ENCODE results near the gene TMEM217. TPM values are rescaled to one million over a fixed set of nuclear protein-coding genes. Genes with fewer than 3 reads are reported as not detected.
"Not testable (repeated sequence)": the region's sequence is repeated elsewhere in the genome, so short reads cannot be mapped to it uniquely, and the experiment has no call there.

TMEM217 gene
- 1.7 and 2.2 TPM in 2 replicates for polyA plus RNA-seq (2013)

GRCh38 chr6:37257634-37258404 is at the start of gene TMEM217, which contains the start of gene TBC1D22B:
TSS of gene TMEM217 (minus strand) at chr6:37258144. CDS start at chr6:37219030, 39,114 bp downstream.
TSS of gene TBC1D22B (plus strand) at chr6:37257772. CDS start at chr6:37257918, 146 bp downstream.
- peak within 1 kb of the TSS; percentile 84 for H3K18ac ChIP-seq (ENCODE audit: low read length)
- H3K27ac ChIP-seq (ENCODE audit: low read depth, low read length) = peak within 1 kb of the TSS; percentile 54
- H3K9ac ChIP-seq (ENCODE audit: low read length) = peak within 1 kb of the TSS; percentile 92
- H3K14ac ChIP-seq (ENCODE audit: low read length) = peak within 1 kb of the TSS; percentile 94
- no peak within 1 kb of the TSS for H3K23ac ChIP-seq (ENCODE audit: low read length)
- peak within 1 kb of the TSS; percentile 87 for H4K12ac ChIP-seq (ENCODE audit: low read depth, low read length)
- H3K36me3 ChIP-seq (ENCODE audit: control insufficient read depth in 1 of 2, insufficient read depth in 2 of 2, low read length in 2 of 2) = no peaks in the 10 kb centered on the region
- peak; percentile 98 to 99 for DNase-seq
- H3K4me3 ChIP-seq (ENCODE audit: low read depth, low read length) = peak within 1 kb of the TSS; percentile 93
- peaks cover 3% of the 10 kb centered on the region for H3K79me2 ChIP-seq (ENCODE audit: control insufficient read depth, insufficient read depth, low read length, poor library complexity)
- H2BK12ac ChIP-seq (ENCODE audit: low read length) = peak within 1 kb of the TSS; percentile 7
- peak within 1 kb of the TSS; percentile 65 for H2BK120ac ChIP-seq (ENCODE audit: insufficient read depth, low read length, poor library complexity)
- H3K4me1 ChIP-seq (ENCODE audit: control insufficient read depth in 1 of 2, insufficient read depth in 2 of 2, low read length in 2 of 2) = no peaks in the 10 kb centered on the region
- peak within 1 kb of the TSS; percentile 90 for H3K4ac ChIP-seq (ENCODE audit: low read depth, low read length)
- H2BK5ac ChIP-seq (ENCODE audit: low read depth, low read length, poor library complexity) = peak within 1 kb of the TSS; percentile 62
- peaks cover 7% of the 10 kb centered on the region for H3K79me1 ChIP-seq (ENCODE audit: low read length)
- H2AK5ac ChIP-seq (ENCODE audit: low read length) = no peak within 1 kb of the TSS
- peak within 1 kb of the TSS; percentile 68 for H3K4me2 ChIP-seq (ENCODE audit: low read length)
- peak within 1 kb of the TSS; percentile 96 for H2AFZ ChIP-seq (ENCODE audit: insufficient read depth, low read length, poor library complexity)
- no peaks in the 10 kb centered on the region for H3K9me3 ChIP-seq (ENCODE audit: insufficient read depth, low read depth, low read length)
- no CpG with 5 or more reads among the region's 45 CpGs for WGBS (ENCODE audit: extremely low coverage, insufficient coverage, insufficient read length)
- H4K91ac ChIP-seq (ENCODE audit: low read depth, low read length) = peak within 1 kb of the TSS; percentile 89
- peak within 1 kb of the TSS; percentile 98 for H4K8ac ChIP-seq (ENCODE audit: low read depth, low read length)
- no peaks in the 10 kb centered on the region for H3K27me3 ChIP-seq (ENCODE audit: insufficient read depth, low read length)

GRCh38 chr6:37307484-37307883 is 49.5 kb upstream of the TMEM217 start:
- DNase-seq = peak in 1 of 2 donors; percentile 15
- H4K8ac ChIP-seq (ENCODE audit: low read depth, low read length); H3K23ac ChIP-seq (ENCODE audit: low read length); H3K4me3 ChIP-seq (ENCODE audit: low read depth, low read length); H2AFZ ChIP-seq (ENCODE audit: insufficient read depth, low read length, poor library complexity); H3K79me2 ChIP-seq (ENCODE audit: control insufficient read depth, insufficient read depth, low read length, poor library complexity); H3K18ac ChIP-seq (ENCODE audit: low read length); H3K4me2 ChIP-seq (ENCODE audit: low read length); H3K27ac ChIP-seq (ENCODE audit: low read depth, low read length); H3K9ac ChIP-seq (ENCODE audit: low read length); H2BK5ac ChIP-seq (ENCODE audit: low read depth, low read length, poor library complexity); H4K12ac ChIP-seq (ENCODE audit: low read depth, low read length); H3K79me1 ChIP-seq (ENCODE audit: low read length); H3K9me3 ChIP-seq (ENCODE audit: insufficient read depth, low read depth, low read length); H2BK12ac ChIP-seq (ENCODE audit: low read length); H2AK5ac ChIP-seq (ENCODE audit: low read length); H3K27me3 ChIP-seq (ENCODE audit: insufficient read depth, low read length); H3K4ac ChIP-seq (ENCODE audit: low read depth, low read length); H4K91ac ChIP-seq (ENCODE audit: low read depth, low read length); H2BK120ac ChIP-seq (ENCODE audit: insufficient read depth, low read length, poor library complexity); H3K14ac ChIP-seq (ENCODE audit: low read length): not testable (repeated sequence)
- H3K4me1 ChIP-seq (ENCODE audit: control insufficient read depth in 1 of 2, insufficient read depth in 2 of 2, low read length in 2 of 2) = peaks cover 10 to 17% of the 10 kb centered on the region in 2 experiments
- peaks cover 2 to 10% of the 10 kb centered on the region in 2 experiments for H3K36me3 ChIP-seq (ENCODE audit: control insufficient read depth in 1 of 2, insufficient read depth in 2 of 2, low read length in 2 of 2)
- no CpG with 5 or more reads among the region's 10 CpGs for WGBS (ENCODE audit: extremely low coverage, insufficient coverage, insufficient read length)

GRCh38 chr6:37306624-37307222 is 48.8 kb upstream of the TMEM217 start:
- no peak for DNase-seq
- Histone ChIP-seq H3K79me1 (ENCODE audit: low read length) (no peaks in the 10 kb centered on the region), H3K4me3 (ENCODE audit: low read depth, low read length) (no peak overlapping the region), H2BK12ac (ENCODE audit: low read length) (no peak overlapping the region), H3K4me2 (ENCODE audit: low read length) (no peak overlapping the region), H3K27ac (ENCODE audit: low read depth, low read length) (no peak overlapping the region), H3K27me3 (ENCODE audit: insufficient read depth, low read length) (no peaks in the 10 kb centered on the region), H3K14ac (ENCODE audit: low read length) (no peak overlapping the region), H2BK120ac (ENCODE audit: insufficient read depth, low read length, poor library complexity) (no peak overlapping the region), H2AK5ac (ENCODE audit: low read length) (no peak overlapping the region), H3K23ac (ENCODE audit: low read length) (no peak overlapping the region), H3K79me2 (ENCODE audit: control insufficient read depth, insufficient read depth, low read length, poor library complexity) (no peaks in the 10 kb centered on the region), H3K9ac (ENCODE audit: low read length) (no peak overlapping the region), H3K4me1 (ENCODE audit: control insufficient read depth in 1 of 2, insufficient read depth in 2 of 2, low read length in 2 of 2) (peaks cover 10 to 15% of the 10 kb centered on the region in 2 experiments), H3K4ac (ENCODE audit: low read depth, low read length) (no peak overlapping the region), H4K8ac (ENCODE audit: low read depth, low read length) (no peak overlapping the region), H2BK5ac (ENCODE audit: low read depth, low read length, poor library complexity) (no peak overlapping the region), H4K12ac (ENCODE audit: low read depth, low read length) (no peak overlapping the region), H3K9me3 (ENCODE audit: insufficient read depth, low read depth, low read length) (no peaks in the 10 kb centered on the region), H3K18ac (ENCODE audit: low read length) (no peak overlapping the region), H4K91ac (ENCODE audit: low read depth, low read length) (no peak overlapping the region), H2AFZ (ENCODE audit: insufficient read depth, low read length, poor library complexity) (no peak overlapping the region), H3K36me3 (ENCODE audit: control insufficient read depth in 1 of 2, insufficient read depth in 2 of 2, low read length in 2 of 2) (peaks cover 2 to 10% of the 10 kb centered on the region in 2 experiments)
- WGBS (ENCODE audit: extremely low coverage, insufficient coverage, insufficient read length) = no CpG with 5 or more reads among the region's 4 CpGs

- no peaks in the 10 kb centered on the region for H3K27me3 ChIP-seq (ENCODE audit: insufficient read depth, low read length)
- no peak overlapping the region for H2BK12ac ChIP-seq (ENCODE audit: low read length)
- no peak for DNase-seq
- H3K4me1 ChIP-seq (ENCODE audit: control insufficient read depth in 1 of 2, insufficient read depth in 2 of 2, low read length in 2 of 2) = peaks cover 10 to 13% of the 10 kb centered on the region in 2 experiments
- no peaks in the 10 kb centered on the region for H3K79me1 ChIP-seq (ENCODE audit: low read length)
- no peak overlapping the region for H3K18ac ChIP-seq (ENCODE audit: low read length)
- no peak overlapping the region for H3K4me2 ChIP-seq (ENCODE audit: low read length)
- no peak overlapping the region for H2AK5ac ChIP-seq (ENCODE audit: low read length)
- H2BK120ac ChIP-seq (ENCODE audit: insufficient read depth, low read length, poor library complexity) = no peak overlapping the region
- H3K9ac ChIP-seq (ENCODE audit: low read length) = no peak overlapping the region
- H3K14ac ChIP-seq (ENCODE audit: low read length) = no peak overlapping the region
- H2BK5ac ChIP-seq (ENCODE audit: low read depth, low read length, poor library complexity) = no peak overlapping the region
- no peaks in the 10 kb centered on the region for H3K79me2 ChIP-seq (ENCODE audit: control insufficient read depth, insufficient read depth, low read length, poor library complexity)
- H3K4me3 ChIP-seq (ENCODE audit: low read depth, low read length) = no peak overlapping the region
- no peak overlapping the region for H4K8ac ChIP-seq (ENCODE audit: low read depth, low read length)
- peak overlapping the region; percentile 14 for H3K23ac ChIP-seq (ENCODE audit: low read length)
- no peak overlapping the region for H4K91ac ChIP-seq (ENCODE audit: low read depth, low read length)
- H4K12ac ChIP-seq (ENCODE audit: low read depth, low read length) = no peak overlapping the region
- no peak overlapping the region for H3K27ac ChIP-seq (ENCODE audit: low read depth, low read length)
- H2AFZ ChIP-seq (ENCODE audit: insufficient read depth, low read length, poor library complexity) = no peak overlapping the region
- H3K36me3 ChIP-seq (ENCODE audit: control insufficient read depth in 1 of 2, insufficient read depth in 2 of 2, low read length in 2 of 2) = peaks cover 2 to 10% of the 10 kb centered on the region in 2 experiments
- H3K4ac ChIP-seq (ENCODE audit: low read depth, low read length) = no peak overlapping the region
- WGBS (ENCODE audit: extremely low coverage, insufficient coverage, insufficient read length) = no CpG with 5 or more reads among the region's 4 CpGs
- no peaks in the 10 kb centered on the region for H3K9me3 ChIP-seq (ENCODE audit: insufficient read depth, low read depth, low read length)
Observed at GRCh38 chr6:37305841-37306425, 48.0 kb upstream of the TMEM217 start.
